Muscle of leg (tissue), 11 donors: ENCODE measurements around the gene MAP3K14. TPM values are rescaled to one million over a fixed set of nuclear protein-coding genes. Genes with fewer than 3 reads are reported as not detected.

Source experiments
- DNase-seq: peaks from one replicate; pipeline ENCODE4 v3.0.0; 2013
- H3K27ac ChIP-seq: one replicate; pipeline ENCODE4 v1.5.1; 2013; ENCODE audit warnings: mild to moderate bottlenecking, low read length, control low read depth
- H3K27me3 ChIP-seq: one replicate; pipeline ENCODE4 v1.6.1; 2013; ENCODE audit warnings: low read length; ENCODE audit not compliant: control insufficient read depth, insufficient read depth
- H3K36me3 ChIP-seq: one replicate; pipeline ENCODE4 v1.6.1; 2013; ENCODE audit warnings: low read length; ENCODE audit not compliant: control insufficient read depth, insufficient read depth
- H3K4me1 ChIP-seq: one replicate; pipeline ENCODE4 v1.6.1; 2013; ENCODE audit warnings: low read length; ENCODE audit not compliant: control insufficient read depth, insufficient read depth
- H3K4me3 ChIP-seq: one replicate; pipeline ENCODE4 v1.5.1; 2013; ENCODE audit warnings: low read length, control low read depth
- H3K9me3 ChIP-seq: replicated peaks from 2 replicates; pipeline ENCODE4 v1.6.1; 2013; ENCODE audit warnings: low read depth, low read length; ENCODE audit not compliant: control insufficient read depth
- WGBS: methylation state at CpG from one replicate; pipeline ENCODE4 v1.1.5; 2013; ENCODE audit warnings: missing lambda C conversion rate; ENCODE audit not compliant: insufficient coverage; 5-methylcytosine and 5-hydroxymethylcytosine counted together
- polyA plus RNA-seq, 8 donors: library from polyadenylated mRNA; unstranded; fragments of 120-200 nt; gene quantifications; one replicate each; pipeline versions ENCODE4 v1.2.1 to v1.2.3, GENCODE V29; 2013; ENCODE audit warnings: inconsistent platforms in 1 of 8, low replicate concordance in 1 of 8; ENCODE audit not compliant: insufficient read length in 8 of 8, insufficient read depth in 1 of 8
- total RNA-seq: library from RNA; stranded (reverse); fragments of 120-200 nt; gene quantifications from one replicate; pipeline ENCODE4 v1.2.4, GENCODE V29; 2013

Gene MAP3K14
- total and polyA plus RNA-seq, 9 donors: 4.4 to 10.4 (median 7.7) TPM

- peaks cover 42% of the 10 kb centered on the region for H3K4me1 ChIP-seq
- peak overlapping the region; percentile 61 for H3K4me3 ChIP-seq
- WGBS: under 1% methylated on average over 40 of the region's 54 CpGs
These were observed 500 bp upstream of the MAP3K14 start for GRCh38 chr17:45317111-45317928.

GRCh38 chr17:45315648-45316433, 979 bp downstream of the MAP3K14 start:
- Histone ChIP-seq H3K4me3 (peak overlapping the region; percentile 84), H3K36me3 (no peaks in the 10 kb centered on the region), H3K9me3 (no peaks in the 10 kb centered on the region), H3K4me1 (peaks cover 57% of the 10 kb centered on the region), H3K27ac (peak overlapping the region; percentile 89), H3K27me3 (no peaks in the 10 kb centered on the region)
- no peak for DNase-seq
- WGBS: 18% methylated on average over 10 of the region's 13 CpGs

More at GRCh38 chr17:45317111-45317928, 500 bp upstream of the MAP3K14 start:
- DNase-seq: peak; percentile 100
- Histone ChIP-seq H3K27me3 (no peaks in the 10 kb centered on the region), H3K9me3 (no peaks in the 10 kb centered on the region), H3K27ac (peak overlapping the region; percentile 95), H3K36me3 (no peaks in the 10 kb centered on the region)

GRCh38 chr17:45314741-45315647, 1.8 kb downstream of the MAP3K14 start:
- Histone ChIP-seq H3K27me3 (no peaks in the 10 kb centered on the region), H3K4me3 (no peak overlapping the region), H3K9me3 (no peaks in the 10 kb centered on the region), H3K4me1 (peaks cover 65% of the 10 kb centered on the region), H3K36me3 (no peaks in the 10 kb centered on the region), H3K27ac (peak overlapping the region; percentile 37)
- WGBS: 47% methylated on average over 2 of the region's 11 CpGs
- DNase-seq: no peak

- Histone ChIP-seq H3K36me3 (peaks cover 1% of the 10 kb centered on the region), H3K27ac (peak overlapping the region; percentile 37), H3K4me3 (no peak overlapping the region), H3K27me3 (no peaks in the 10 kb centered on the region), H3K4me1 (peaks cover 71% of the 10 kb centered on the region), H3K9me3 (no peaks in the 10 kb centered on the region)
- no peak for DNase-seq
- 63% methylated on average over 3 of the region's 7 CpGs for WGBS
These were observed 2.7 kb downstream of the MAP3K14 start for GRCh38 chr17:45313996-45314740.

GRCh38 chr17:45313421-45313771, 3.4 kb downstream of the MAP3K14 start:
- 93% methylated on average over 4 of the region's 5 CpGs for WGBS
- peaks cover 75% of the 10 kb centered on the region for H3K4me1 ChIP-seq
- peaks cover 6% of the 10 kb centered on the region for H3K36me3 ChIP-seq
- no peak overlapping the region for H3K4me3 ChIP-seq
- no peak overlapping the region for H3K27ac ChIP-seq
- H3K9me3 ChIP-seq: no peaks in the 10 kb centered on the region
- no peaks in the 10 kb centered on the region for H3K27me3 ChIP-seq
- DNase-seq: no peak

GRCh38 chr17:45312477-45313420, 4.1 kb downstream of the MAP3K14 start:
- Histone ChIP-seq H3K27me3 (no peaks in the 10 kb centered on the region), H3K9me3 (no peaks in the 10 kb centered on the region), H3K27ac (peak overlapping the region; percentile 92), H3K4me1 (peaks cover 76% of the 10 kb centered on the region), H3K4me3 (no peak overlapping the region), H3K36me3 (peaks cover 6% of the 10 kb centered on the region)
- 43% methylated on average over 2 of the region's 8 CpGs for WGBS
- DNase-seq: no peak

- Histone ChIP-seq H3K4me3 (no peak overlapping the region), H3K36me3 (peaks cover 6% of the 10 kb centered on the region), H3K27ac (peak overlapping the region; percentile 92), H3K4me1 (peaks cover 77% of the 10 kb centered on the region), H3K9me3 (no peaks in the 10 kb centered on the region), H3K27me3 (no peaks in the 10 kb centered on the region)
- 48% methylated on average over 4 of the region's 10 CpGs for WGBS
- no peak for DNase-seq
These were observed 4.9 kb downstream of the MAP3K14 start for GRCh38 chr17:45311760-45312476.

GRCh38 chr17:45311401-45311759, 5.4 kb downstream of the MAP3K14 start:
- Histone ChIP-seq H3K4me3 (no peak overlapping the region), H3K36me3 (peaks cover 6% of the 10 kb centered on the region), H3K4me1 (peaks cover 78% of the 10 kb centered on the region), H3K9me3 (no peaks in the 10 kb centered on the region), H3K27ac (peak overlapping the region; percentile 92), H3K27me3 (no peaks in the 10 kb centered on the region)
- 60% methylated on average over 3 of the region's 4 CpGs for WGBS
- no peak for DNase-seq
